HL-60/S4 treated with retinoic acid at 250 ng/mL for 4 days and 3 days (cell line): ENCODE measurements around the gene NYAP2.

ENCODE experiments used
- in situ Hi-C: fragments of 300-500 bp; cut with MboI; formaldehyde crosslinking; loops from 2 replicates; pipeline ENCODE4 v1.7.0; 2022; ENCODE audit warnings: low sequenced_read_pairs

The NYAP2 gene

GRCh38 chr2:225472161-225472560 is 72.7 kb downstream of the NYAP2 start:
- in situ Hi-C loops: no loop called here

GRCh38 chr2:225479386-225479785 is 79.9 kb downstream of the NYAP2 start:
- in situ Hi-C loops: no loop called here

- in situ Hi-C loops: no loop called here
Measured at GRCh38 chr2:225484751-225485150, 85.2 kb downstream of the NYAP2 start.

- in situ Hi-C loops: no loop called here
Measured at GRCh38 chr2:225486236-225486635, 86.7 kb downstream of the NYAP2 start.

GRCh38 chr2:225487878-225488416 is 88.4 kb downstream of the NYAP2 start:
- in situ Hi-C loops: no loop called here

GRCh38 chr2:225488743-225489142 is 89.2 kb downstream of the NYAP2 start:
- in situ Hi-C loops: no loop called here

- in situ Hi-C loops: no loop called here
Measured at GRCh38 chr2:225493420-225494099, 94.0 kb downstream of the NYAP2 start.

- in situ Hi-C loops: no loop called here
Measured at GRCh38 chr2:225494100-225494459, 94.6 kb downstream of the NYAP2 start.

- in situ Hi-C loops: no loop called here
Measured at GRCh38 chr2:225495706-225496105, 96.2 kb downstream of the NYAP2 start.

- in situ Hi-C loops: no loop called here
Measured at GRCh38 chr2:225496568-225496967, 97.1 kb downstream of the NYAP2 start.

- in situ Hi-C loops: no loop called here
Measured at GRCh38 chr2:225497166-225497565, 97.7 kb downstream of the NYAP2 start.

GRCh38 chr2:225501022-225501421 is 101.5 kb downstream of the NYAP2 start:
- in situ Hi-C loops: no loop called here

- in situ Hi-C loops: no loop called here
Measured at GRCh38 chr2:225502971-225503370, 103.5 kb downstream of the NYAP2 start.

- in situ Hi-C loops: no loop called here
Measured at GRCh38 chr2:225510796-225511195, 111.3 kb downstream of the NYAP2 start.

- in situ Hi-C loops: no loop called here
Measured at GRCh38 chr2:225512469-225512868, 113.0 kb downstream of the NYAP2 start.

- in situ Hi-C loops: no loop called here
Measured at GRCh38 chr2:225512876-225513540, 113.5 kb downstream of the NYAP2 start.

- in situ Hi-C loops: no loop called here
Measured at GRCh38 chr2:225515033-225515432, 115.5 kb downstream of the NYAP2 start.

- in situ Hi-C loops: no loop called here
Measured at GRCh38 chr2:225526760-225527390, 127.4 kb downstream of the NYAP2 start.

- in situ Hi-C loops: no loop called here
Measured at GRCh38 chr2:225531559-225531958, 132.0 kb downstream of the NYAP2 start.

GRCh38 chr2:225532096-225532495 is 132.6 kb downstream of the NYAP2 start:
- in situ Hi-C loops: no loop called here

GRCh38 chr2:225534037-225534436 is 134.5 kb downstream of the NYAP2 start:
- in situ Hi-C loops: no loop called here

GRCh38 chr2:225534697-225535096 is 135.2 kb downstream of the NYAP2 start:
- in situ Hi-C loops: no loop called here
